OCI-LY7 (cell line): ENCODE data around the gene NFIX.

Experiments used
- EZH2phosphoT487 ChIP-seq: fragments of 200-600 bp; sonication (generic); IDR thresholded peaks from 2 replicates; pipeline ENCODE4 v1.6.1; 2018; ENCODE audit warnings: low read depth, borderline replicate concordance, mild to moderate bottlenecking, mixed run types, antibody characterized with exemption, low read length, moderate library complexity, mixed read lengths
- TF ChIP-seq, protein P1 (sequence below): fragments of 200-600 bp; sonication (generic); conservative IDR thresholded peaks from 2 replicates; pipeline ENCODE4 v1.5.1; 2014; ENCODE audit warnings: mild to moderate bottlenecking, antibody characterized with exemption, low read length, moderate library complexity, mixed read lengths

DNA sequence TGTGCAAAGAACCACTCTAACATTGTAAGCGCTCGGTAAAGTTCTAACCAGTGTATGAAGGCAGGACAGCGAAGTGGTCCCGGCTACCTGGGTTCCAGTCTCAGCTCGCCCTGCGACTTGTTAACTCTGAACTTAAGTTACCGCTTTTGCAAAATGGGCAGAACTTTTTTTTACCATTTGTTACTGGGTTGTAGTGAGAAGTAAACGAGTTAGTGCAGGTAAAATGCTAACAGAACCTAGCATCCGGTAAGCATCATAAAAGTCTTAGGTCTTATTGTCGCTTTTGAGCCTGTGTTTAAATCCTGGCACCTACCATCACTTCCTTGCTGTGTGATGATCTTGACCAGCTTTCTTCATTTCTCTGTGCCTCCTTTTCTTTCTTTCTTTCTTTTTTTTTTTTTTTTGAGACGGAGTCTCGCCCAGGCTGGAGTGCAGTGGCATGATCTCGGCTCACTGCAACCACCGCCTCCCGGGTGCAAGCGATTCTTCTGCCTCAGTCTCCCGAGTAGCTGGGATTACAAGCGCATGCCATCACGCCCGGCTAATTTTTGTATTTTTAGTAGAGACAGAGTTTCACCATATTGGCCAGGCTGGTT lies 122.0 kb downstream of the NFIX start:
- TF ChIP-seq, protein P1, sequence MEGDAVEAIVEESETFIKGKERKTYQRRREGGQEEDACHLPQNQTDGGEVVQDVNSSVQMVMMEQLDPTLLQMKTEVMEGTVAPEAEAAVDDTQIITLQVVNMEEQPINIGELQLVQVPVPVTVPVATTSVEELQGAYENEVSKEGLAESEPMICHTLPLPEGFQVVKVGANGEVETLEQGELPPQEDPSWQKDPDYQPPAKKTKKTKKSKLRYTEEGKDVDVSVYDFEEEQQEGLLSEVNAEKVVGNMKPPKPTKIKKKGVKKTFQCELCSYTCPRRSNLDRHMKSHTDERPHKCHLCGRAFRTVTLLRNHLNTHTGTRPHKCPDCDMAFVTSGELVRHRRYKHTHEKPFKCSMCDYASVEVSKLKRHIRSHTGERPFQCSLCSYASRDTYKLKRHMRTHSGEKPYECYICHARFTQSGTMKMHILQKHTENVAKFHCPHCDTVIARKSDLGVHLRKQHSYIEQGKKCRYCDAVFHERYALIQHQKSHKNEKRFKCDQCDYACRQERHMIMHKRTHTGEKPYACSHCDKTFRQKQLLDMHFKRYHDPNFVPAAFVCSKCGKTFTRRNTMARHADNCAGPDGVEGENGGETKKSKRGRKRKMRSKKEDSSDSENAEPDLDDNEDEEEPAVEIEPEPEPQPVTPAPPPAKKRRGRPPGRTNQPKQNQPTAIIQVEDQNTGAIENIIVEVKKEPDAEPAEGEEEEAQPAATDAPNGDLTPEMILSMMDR, result no peak
- TF ChIP-seq EZH2phosphoT487, result no peak
